CD4-positive, alpha-beta memory T cell (primary cell): Measurements from ENCODE around the gene RILPL2. TPM values are rescaled to one million over a fixed set of nuclear protein-coding genes. Genes with fewer than 3 reads are reported as not detected.
"Not testable (repeated sequence)": the region's sequence is repeated elsewhere in the genome, so short reads cannot be mapped to it uniquely, and the experiment has no call there.

Experiments used
- CTCF ChIA-PET: fragments of 350-600 bp; sonication (Branson Sonifier 250); formaldehyde crosslinking; loops from one replicate; lab custom pipeline; 2021; ENCODE audit warnings: inconsistent platforms; ENCODE audit not compliant: partially characterized antibody; lab: Charles Lee
- POLR2A ChIA-PET: fragments of 350-600 bp; sonication (Branson Sonifier 250); formaldehyde crosslinking; loops from one replicate; lab custom pipeline; 2021; ENCODE audit not compliant: partially characterized antibody; lab: Charles Lee
- DNase-seq, 5 donors: peaks; one replicate each; pipeline versions ENCODE4 v3.0.0 to v3.0.0-alpha.2; 2020 to 2022; ENCODE audit warnings: mixed read lengths in 1 of 5
- H3K27ac ChIP-seq: one replicate; pipeline ENCODE4 v1.7.0; 2013; ENCODE audit warnings: low read depth, low read length
- H3K27me3 ChIP-seq: 2 replicates; pipeline ENCODE4 v1.7.0; 2013; ENCODE audit warnings: mild to moderate bottlenecking, low read length, moderate library complexity; ENCODE audit not compliant: insufficient read depth
- H3K36me3 ChIP-seq: 2 replicates; pipeline ENCODE4 v1.7.0; 2013; ENCODE audit warnings: mild to moderate bottlenecking, low read length, moderate library complexity; ENCODE audit not compliant: insufficient read depth
- H3K4me1 ChIP-seq: 2 replicates; pipeline ENCODE4 v1.7.0; 2013; ENCODE audit warnings: mild to moderate bottlenecking, low read length, moderate library complexity; ENCODE audit not compliant: insufficient read depth
- H3K4me3 ChIP-seq, 2 donors: one replicate each; pipeline ENCODE4 v1.7.0; 2013; ENCODE audit warnings: low read length in 2 of 2, mild to moderate bottlenecking in 1 of 2
- H3K9me3 ChIP-seq, 2 donors: one replicate each; pipeline ENCODE4 v1.7.0; 2013; ENCODE audit warnings: low read length in 2 of 2, control low read depth in 1 of 2; ENCODE audit not compliant: control insufficient read depth in 1 of 2
- H3K27ac Mint-ChIP-seq, 7 donors: one replicate each; pipeline ENCODE4 v1.8.0; 2020 to 2021; ENCODE audit warnings: mixed read lengths in 7 of 7, mild to moderate bottlenecking in 6 of 7, inconsistent platforms in 3 of 7, moderate library complexity in 3 of 7
- H3K27me3 Mint-ChIP-seq, 2 donors: one replicate each; pipeline ENCODE4 v1.8.0; 2020 to 2021; ENCODE audit warnings: mixed read lengths in 2 of 2
- H3K36me3 Mint-ChIP-seq, 2 donors: one replicate each; pipeline ENCODE4 v1.8.0; 2020 to 2021; ENCODE audit warnings: mixed read lengths in 2 of 2, inconsistent platforms in 1 of 2, mild to moderate bottlenecking in 1 of 2
- H3K4me1 Mint-ChIP-seq, 4 donors: one replicate each; pipeline ENCODE4 v1.8.0; 2020 to 2021; ENCODE audit warnings: mixed read lengths in 4 of 4, mild to moderate bottlenecking in 1 of 4
- H3K4me3 Mint-ChIP-seq, 8 donors: one replicate each; pipeline ENCODE4 v1.8.0; 2020 to 2021; ENCODE audit warnings: mixed read lengths in 8 of 8, mild to moderate bottlenecking in 7 of 8, moderate library complexity in 6 of 8, inconsistent platforms in 3 of 8
- H3K9me3 Mint-ChIP-seq, 8 donors: one replicate each; pipeline ENCODE4 v1.8.0; 2020 to 2021; ENCODE audit warnings: mixed read lengths in 8 of 8, mild to moderate bottlenecking in 5 of 8, inconsistent platforms in 3 of 8, moderate library complexity in 1 of 8
- intact Hi-C: fragments of 100-400 bp; cut with micrococcal nuclease; formaldehyde crosslinking; loops from one replicate; pipeline ENCODE4 v1.15.1; 2023
- polyA plus RNA-seq, 2 donors: library from polyadenylated mRNA; unstranded; fragments of 300-500 nt; fragmentation: Illumina TruSeq; gene quantifications; one replicate each; pipeline ENCODE4 v1.2.3, GENCODE V29; 2021
- total RNA-seq, 2 experiments: library from RNA; stranded (reverse); gene quantifications; one replicate each; pipeline ENCODE4 v1.2.3, GENCODE V29; 2021

The RILPL2 gene
- total and polyA plus RNA-seq, 4 experiments from 2014 or later = 11.6 to 13.7 (median 12.6) TPM

DNA sequence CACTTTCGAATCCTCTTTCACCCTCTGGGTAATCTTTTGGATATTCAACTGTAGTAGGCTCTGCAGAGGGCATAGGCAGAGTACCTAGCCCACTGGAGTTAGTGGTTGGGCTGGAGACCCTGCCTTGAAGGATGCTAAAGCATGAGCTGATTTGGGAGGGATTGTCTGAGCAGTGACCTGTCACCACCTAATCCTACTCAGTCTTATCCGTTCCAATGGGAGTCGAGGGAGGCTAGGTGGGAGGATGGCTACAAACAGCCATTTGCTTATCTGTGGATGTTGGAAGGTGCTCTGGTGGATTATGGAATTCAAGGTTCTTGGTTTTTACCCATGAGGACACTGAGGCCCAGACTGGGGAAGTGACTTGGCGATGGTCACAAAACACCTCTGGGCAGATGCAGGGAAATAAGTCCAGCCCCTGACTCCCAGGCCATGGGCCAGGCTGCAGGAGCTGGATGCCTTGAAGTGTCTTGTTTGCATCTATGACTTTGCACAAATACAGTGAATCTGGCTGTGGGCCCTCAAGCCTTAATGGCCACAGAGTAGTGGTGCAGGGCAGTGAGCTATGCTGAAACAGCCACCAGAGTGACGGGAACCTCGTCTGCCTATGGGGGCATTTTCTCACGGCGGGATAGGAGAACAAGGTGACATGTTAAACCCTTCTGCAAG, 48.8 kb downstream of the RILPL2 start:
- H3K27ac Mint-ChIP-seq = peak overlapping the region; percentile 85 to 96 (median 92)
- no peaks in the 10 kb centered on the region for H3K27me3 Mint-ChIP-seq
- peaks cover 44% of the 10 kb centered on the region for H3K4me1 ChIP-seq
- intact Hi-C loops = loop anchor here (1.0 to 2.0 kb wide), 4 partner anchors 22 to 195 kb away; partner anchors contain the start of genes RILPL2 and SNRNP35
- H3K27ac ChIP-seq = peak overlapping the region; percentile 70
- no peak for DNase-seq
- H3K9me3 Mint-ChIP-seq = no peaks in the 10 kb centered on the region
- peak overlapping the region; percentile 86 to 92 (median 88) for H3K4me3 Mint-ChIP-seq
- H3K27me3 ChIP-seq = no peaks in the 10 kb centered on the region
- POLR2A ChIA-PET = interaction anchor here (0.7 to 5.9 kb wide), 8 partner anchors 9 to 155 kb away, joined by 3 to 113 read pairs (median 4); partner anchors contain the start of genes MPHOSPH9, MTRFR, SBNO1 and SNRNP35
- H3K4me1 Mint-ChIP-seq = peaks cover 17 to 56% (median 43%) of the 10 kb centered on the region in 4 donors
- peak overlapping the region; percentile 71 to 84 for H3K4me3 ChIP-seq
- CTCF ChIA-PET = interaction anchor here (1.0 to 2.5 kb wide), 4 partner anchors 17 to 194 kb away, joined by 3 to 16 read pairs (median 3); no protein-coding TSS in a partner anchor
- no peaks in the 10 kb centered on the region for H3K9me3 ChIP-seq
- peaks cover 2% of the 10 kb centered on the region for H3K36me3 ChIP-seq
- peaks cover 7 to 31% of the 10 kb centered on the region in 2 donors for H3K36me3 Mint-ChIP-seq

DNA sequence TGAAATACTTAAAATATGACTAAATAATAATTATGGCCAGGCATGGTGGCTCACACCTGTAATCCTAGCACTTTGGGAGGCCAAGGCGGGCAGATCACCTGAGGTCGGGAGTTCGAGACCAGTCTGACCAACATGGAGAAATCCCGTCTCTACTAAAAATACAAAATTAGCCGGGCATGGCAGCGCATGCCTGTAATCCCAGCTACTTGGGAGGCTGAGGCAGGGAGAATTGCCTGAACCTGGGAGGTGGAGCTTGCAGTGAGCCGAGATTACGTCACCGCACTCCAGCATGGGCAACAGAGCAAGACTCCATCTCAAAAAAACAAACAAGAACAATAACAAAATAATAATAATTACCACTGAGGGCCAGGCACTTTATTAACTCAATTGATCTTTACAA, 50.9 kb downstream of the RILPL2 start:
- peaks cover 28% of the 10 kb centered on the region for H3K4me1 ChIP-seq
- H3K36me3 ChIP-seq, intact Hi-C loops, H3K27me3 ChIP-seq, H3K27ac ChIP-seq, H3K27me3 Mint-ChIP-seq, H3K27ac Mint-ChIP-seq, H3K9me3 Mint-ChIP-seq, H3K4me3 ChIP-seq, H3K9me3 ChIP-seq, H3K4me3 Mint-ChIP-seq, DNase-seq: not testable (repeated sequence)
- ChIA-PET CTCF (interaction anchor here (0.6 to 0.8 kb wide), 4 partner anchors 20 to 587 kb away, joined by 3 to 4 read pairs (median 4); partner anchors contain the start of gene ZNF664), POLR2A (interaction anchor here (0.8 to 5.9 kb wide), 5 partner anchors 10 to 153 kb away, joined by 3 to 113 read pairs (median 5); partner anchors contain the start of genes MPHOSPH9, MTRFR and SBNO1)
- H3K4me1 Mint-ChIP-seq = peaks cover 9 to 39% (median 29%) of the 10 kb centered on the region in 4 donors
- H3K36me3 Mint-ChIP-seq = peaks cover 2 to 11% of the 10 kb centered on the region in 2 donors

DNA sequence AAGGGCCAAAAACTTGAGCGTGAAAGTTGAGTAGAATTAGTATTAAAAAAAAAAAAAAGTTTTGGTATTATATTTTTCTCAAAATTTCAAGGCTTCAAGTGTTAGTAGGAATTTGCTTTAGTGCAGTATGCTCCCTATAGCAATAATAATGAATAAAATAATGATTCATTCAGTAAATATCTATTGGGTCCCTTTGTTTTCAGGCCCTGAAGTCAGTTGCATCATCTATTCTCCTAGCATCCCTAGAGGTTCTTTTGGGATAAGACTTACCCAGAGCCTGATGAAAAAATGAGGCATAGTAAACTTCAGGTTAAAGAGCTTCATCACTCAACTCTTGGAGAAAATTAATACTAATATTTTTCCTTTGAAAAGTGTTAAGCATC, 51.5 kb downstream of the RILPL2 start:
- no peak overlapping the region for H3K27ac ChIP-seq
- H3K36me3 ChIP-seq = no peaks in the 10 kb centered on the region
- peak overlapping the region in 1 of 2 donors; percentile 84 for H3K4me3 ChIP-seq
- peak overlapping the region in 2 of 7 donors; percentile 78 to 89 for H3K27ac Mint-ChIP-seq
- H3K4me1 ChIP-seq = peaks cover 23% of the 10 kb centered on the region
- H3K9me3 Mint-ChIP-seq = no peaks in the 10 kb centered on the region
- CTCF ChIA-PET = interaction anchor here (1.7 to 2.6 kb wide), 2 partner anchors 19 to 85 kb away, joined by 3 to 24 read pairs; partner anchors contain the start of gene SBNO1
- intact Hi-C loops = loop anchor here (1.0 kb wide), 2 partner anchors 20 to 199 kb away; partner anchors contain the start of gene TMED2
- H3K4me3 Mint-ChIP-seq = peak overlapping the region; percentile 86 to 97 (median 90)
- no peaks in the 10 kb centered on the region for H3K27me3 Mint-ChIP-seq
- no peak for DNase-seq
- H3K27me3 ChIP-seq = no peaks in the 10 kb centered on the region
- POLR2A ChIA-PET = interaction anchor here (1.4 to 5.9 kb wide), 9 partner anchors 9 to 152 kb away, joined by 3 to 113 read pairs (median 6); partner anchors contain the start of genes MPHOSPH9, MTRFR, SBNO1 and SNRNP35
- H3K4me1 Mint-ChIP-seq = peaks cover 5 to 33% (median 23%) of the 10 kb centered on the region in 4 donors
- H3K9me3 ChIP-seq = no peaks in the 10 kb centered on the region
- peaks cover 0 to 6% of the 10 kb centered on the region in 2 donors for H3K36me3 Mint-ChIP-seq

DNA sequence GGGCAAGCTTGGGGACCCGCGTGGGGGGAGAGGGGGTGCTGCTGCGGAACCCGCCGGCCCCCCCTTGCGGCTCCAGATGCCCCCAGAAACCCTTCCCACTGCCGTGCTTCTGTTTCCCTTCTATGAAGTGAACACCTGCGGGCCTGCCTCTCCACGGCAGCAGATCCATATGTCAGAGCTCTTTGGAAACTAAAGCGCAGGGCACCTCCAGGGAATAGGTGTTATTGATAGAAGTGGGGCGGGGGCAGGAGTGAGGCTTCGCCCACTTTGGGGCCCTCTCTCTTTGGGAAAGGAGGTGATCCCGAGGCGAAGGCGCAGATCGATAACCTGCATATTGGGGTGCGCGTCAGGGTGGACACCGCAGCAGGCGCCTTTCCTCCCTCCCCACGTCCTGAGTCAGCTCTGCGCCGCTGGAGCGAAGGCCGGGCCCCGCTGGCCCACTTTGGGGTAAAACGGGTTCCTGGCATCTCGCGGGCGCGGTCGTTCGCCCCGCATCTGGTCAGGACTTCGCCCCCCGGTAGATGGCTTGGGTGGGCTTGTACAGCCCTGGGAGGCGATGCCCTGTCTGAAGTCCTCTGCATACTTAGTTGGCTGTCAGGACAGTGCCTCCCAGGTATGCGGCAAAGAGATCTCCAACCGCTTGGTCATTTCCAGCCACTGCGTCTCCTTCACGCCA, 52.0 kb downstream of the RILPL2 start:
- Histone ChIP-seq H3K36me3 (no peaks in the 10 kb centered on the region), H3K9me3 (no peaks in the 10 kb centered on the region), H3K4me1 (peaks cover 20% of the 10 kb centered on the region), H3K27me3 (no peaks in the 10 kb centered on the region), H3K27ac (peak overlapping the region; percentile 50), H3K4me3 (peak overlapping the region; percentile 69 to 84)
- Mint-ChIP-seq H3K36me3 (peaks cover 0 to 6% of the 10 kb centered on the region in 2 donors), H3K9me3 (no peaks in the 10 kb centered on the region), H3K4me1 (peaks cover 5 to 30% (median 21%) of the 10 kb centered on the region in 4 donors), H3K27me3 (no peaks in the 10 kb centered on the region), H3K4me3 (peak overlapping the region; percentile 86 to 97 (median 90)), H3K27ac (peak overlapping the region; percentile 34 to 89 (median 72))
- POLR2A ChIA-PET = interaction anchor here (0.6 to 5.9 kb wide), 15 partner anchors 9 to 217 kb away, joined by 3 to 113 read pairs (median 5); partner anchors contain the start of genes DDX55, MPHOSPH9, MTRFR and RILPL2
- DNase-seq = no peak
- intact Hi-C loops = loop anchor here (1.0 kb wide), 2 partner anchors 19 to 200 kb away; partner anchors contain the start of gene TMED2
- CTCF ChIA-PET = interaction anchor here (0.8 to 2.6 kb wide), 5 partner anchors 15 to 197 kb away, joined by 3 to 24 read pairs (median 3); partner anchors contain the start of gene SBNO1

DNA sequence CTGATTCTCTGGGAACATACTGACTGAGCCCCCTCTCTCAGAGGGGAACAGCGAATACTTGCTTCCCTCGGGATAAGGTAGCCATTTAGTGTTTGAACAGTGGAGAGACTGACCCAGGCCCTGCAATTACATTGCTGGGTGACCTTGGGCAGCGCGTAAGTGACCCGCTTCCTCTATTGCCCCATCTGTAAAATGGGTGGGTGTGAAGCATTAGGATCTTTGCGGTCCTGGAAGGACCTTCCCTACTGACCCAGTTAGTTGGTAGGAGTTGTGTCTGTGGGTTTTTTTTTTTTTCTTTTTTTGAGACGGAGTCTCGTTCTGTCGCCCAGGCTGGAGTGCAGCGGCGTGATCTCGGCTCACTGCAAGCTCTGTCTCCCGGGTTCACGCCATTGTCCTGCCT, 53.8 kb downstream of the RILPL2 start:
- Mint-ChIP-seq H3K9me3 (no peaks in the 10 kb centered on the region), H3K36me3 (peaks cover 0 to 6% of the 10 kb centered on the region in 2 donors), H3K4me1 (peaks cover 2 to 22% (median 15%) of the 10 kb centered on the region in 4 donors), H3K4me3 (peak overlapping the region in 6 of 8 donors; percentile 32 to 57 (median 44)), H3K27me3 (no peaks in the 10 kb centered on the region), H3K27ac (peak overlapping the region in 2 of 7 donors; percentile 24 to 60)
- no peak for DNase-seq
- CTCF ChIA-PET = interaction anchor here (2.6 kb wide), 1 partner anchor 17 kb away, joined by 24 read pairs; the partner anchor contains the start of gene SBNO1
- H3K4me3 ChIP-seq = no peak overlapping the region
- H3K4me1 ChIP-seq = peaks cover 13% of the 10 kb centered on the region
- POLR2A ChIA-PET = interaction anchor here (1.6 kb wide), 1 partner anchor 54 kb away, joined by 4 read pairs; the partner anchor contains the start of gene RILPL2
- no peak overlapping the region for H3K27ac ChIP-seq
- H3K27me3 ChIP-seq = no peaks in the 10 kb centered on the region
- no peaks in the 10 kb centered on the region for H3K36me3 ChIP-seq
- intact Hi-C loops = no loop called here
- no peaks in the 10 kb centered on the region for H3K9me3 ChIP-seq

DNA sequence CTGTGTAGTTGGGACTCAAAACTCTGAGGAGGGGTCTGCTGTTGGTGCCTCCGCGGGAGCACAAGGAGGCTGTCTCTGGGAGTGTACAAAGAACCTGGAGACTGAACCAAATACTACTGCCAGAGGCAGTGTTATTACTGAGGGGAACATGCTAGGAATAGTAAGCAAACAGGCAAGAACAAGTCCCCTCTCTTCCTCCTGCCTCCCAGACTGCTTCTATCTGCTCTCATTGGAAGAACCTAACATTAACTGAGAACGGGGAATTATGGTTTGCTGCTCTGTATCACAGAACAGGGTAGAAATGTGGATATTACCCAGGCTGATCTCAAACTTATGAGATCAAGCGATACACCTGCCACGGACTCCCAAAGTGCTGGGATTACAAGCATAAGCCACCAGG, 57.1 kb downstream of the RILPL2 start:
- Mint-ChIP-seq H3K9me3 (no peaks in the 10 kb centered on the region), H3K36me3 (peaks cover 0 to 6% of the 10 kb centered on the region in 2 donors), H3K27ac (peak overlapping the region in 1 of 7 donors; percentile 62), H3K4me1 (peaks cover 1 to 10% (median 6%) of the 10 kb centered on the region in 4 donors), H3K27me3 (no peaks in the 10 kb centered on the region), H3K4me3 (no peak overlapping the region)
- Histone ChIP-seq H3K4me1 (peaks cover under 1% of the 10 kb centered on the region), H3K36me3 (no peaks in the 10 kb centered on the region), H3K9me3 (no peaks in the 10 kb centered on the region), H3K27me3 (no peaks in the 10 kb centered on the region), H3K4me3 (no peak overlapping the region), H3K27ac (no peak overlapping the region)
- POLR2A ChIA-PET = interaction anchor here (0.9 kb wide), 1 partner anchor 76 kb away, joined by 3 read pairs; no protein-coding TSS in a partner anchor
- DNase-seq = no peak
- CTCF ChIA-PET = interaction anchor here (1.2 kb wide), 1 partner anchor 12 kb away, joined by 4 read pairs; no protein-coding TSS in a partner anchor
- intact Hi-C loops = no loop called here
